ENCODE data around the gene COL4A1. TPM values are rescaled to one million over a fixed set of nuclear protein-coding genes. Genes with fewer than 3 reads are reported as not detected.

COL4A1 gene
- total RNA-seq, 1 donor from 2014 or later = 2,489 TPM

DNA sequence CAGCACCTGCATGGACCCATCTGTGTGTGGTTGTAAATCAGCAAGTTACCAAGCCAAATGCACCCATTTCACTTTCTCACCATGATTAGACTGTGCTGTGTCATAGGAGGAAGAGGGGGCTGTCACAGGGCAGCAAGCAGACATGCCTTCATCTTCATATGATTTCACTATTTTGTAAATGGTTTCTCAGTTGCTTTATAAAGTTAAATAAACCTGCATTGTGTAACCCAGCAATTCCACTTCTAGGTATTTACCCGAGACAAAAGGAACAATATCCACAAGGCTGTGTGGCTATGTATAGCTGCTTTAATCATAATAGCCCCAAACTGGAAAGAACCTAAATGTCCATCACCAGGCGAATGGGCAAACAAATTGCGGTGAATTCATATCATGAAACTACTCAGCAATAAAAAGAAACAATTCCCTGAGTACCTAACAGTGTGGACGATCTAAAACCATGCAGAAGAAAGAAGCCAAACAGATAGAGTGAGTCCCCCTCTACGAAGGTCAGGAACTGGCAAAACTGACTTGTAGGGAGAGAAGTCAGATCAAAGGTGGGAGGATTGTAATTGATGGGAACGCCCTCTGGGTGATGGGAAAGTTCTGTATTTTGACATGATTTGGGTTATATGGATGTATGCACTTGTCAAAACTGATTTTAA lies 185.4 kb downstream of the COL4A1 start:
- Histone ChIP-seq H3K79me2 (ENCODE audit: insufficient read depth, low read length) (no peaks in the 10 kb centered on the region), H3K36me3 (ENCODE audit: insufficient read depth, low read length) (no peaks in the 10 kb centered on the region), H3K4me3 (ENCODE audit: insufficient read depth, low read depth, low read length) (no peak overlapping the region), H3K9ac (ENCODE audit: low read length) (no peak overlapping the region), H3K27ac (ENCODE audit: low read depth, low read length) (no peak overlapping the region), H3K9me3 (ENCODE audit: insufficient read depth, low read depth, low read length) (no peaks in the 10 kb centered on the region), H3K4me2 (ENCODE audit: low read length) (no peak overlapping the region), H3K27me3 (ENCODE audit: insufficient read depth, low read length) (no peaks in the 10 kb centered on the region), H3K4me1 (ENCODE audit: insufficient read depth, low read length) (peaks cover 43% of the 10 kb centered on the region), H4K20me1 (ENCODE audit: insufficient read depth, low read length) (no peaks in the 10 kb centered on the region), H2AFZ (ENCODE audit: low read depth, low read length) (no peak overlapping the region)
- Mint-ChIP-seq H3K27ac (ENCODE audit: unreplicated experiment) (no peak overlapping the region), H3K9me3 (ENCODE audit: unreplicated experiment) (no peaks in the 10 kb centered on the region), H3K4me1 (ENCODE audit: low read depth, unreplicated experiment) (peaks cover 26% of the 10 kb centered on the region), H3K4me3 (ENCODE audit: unreplicated experiment) (no peak overlapping the region), H3K27me3 (ENCODE audit: low read depth, unreplicated experiment) (no peaks in the 10 kb centered on the region), H3K36me3 (ENCODE audit: low read depth, unreplicated experiment) (no peaks in the 10 kb centered on the region)
- DNase-seq (ENCODE audit: low read depth) (no peak), FAIRE-seq (peak; percentile 54)
- no peak for TF ChIP-seq EZH2 (IDR thresholded peaks at IDR 0.05; ENCODE audit: insufficient read depth, low read length)
- TF ChIP-seq, protein P1, sequence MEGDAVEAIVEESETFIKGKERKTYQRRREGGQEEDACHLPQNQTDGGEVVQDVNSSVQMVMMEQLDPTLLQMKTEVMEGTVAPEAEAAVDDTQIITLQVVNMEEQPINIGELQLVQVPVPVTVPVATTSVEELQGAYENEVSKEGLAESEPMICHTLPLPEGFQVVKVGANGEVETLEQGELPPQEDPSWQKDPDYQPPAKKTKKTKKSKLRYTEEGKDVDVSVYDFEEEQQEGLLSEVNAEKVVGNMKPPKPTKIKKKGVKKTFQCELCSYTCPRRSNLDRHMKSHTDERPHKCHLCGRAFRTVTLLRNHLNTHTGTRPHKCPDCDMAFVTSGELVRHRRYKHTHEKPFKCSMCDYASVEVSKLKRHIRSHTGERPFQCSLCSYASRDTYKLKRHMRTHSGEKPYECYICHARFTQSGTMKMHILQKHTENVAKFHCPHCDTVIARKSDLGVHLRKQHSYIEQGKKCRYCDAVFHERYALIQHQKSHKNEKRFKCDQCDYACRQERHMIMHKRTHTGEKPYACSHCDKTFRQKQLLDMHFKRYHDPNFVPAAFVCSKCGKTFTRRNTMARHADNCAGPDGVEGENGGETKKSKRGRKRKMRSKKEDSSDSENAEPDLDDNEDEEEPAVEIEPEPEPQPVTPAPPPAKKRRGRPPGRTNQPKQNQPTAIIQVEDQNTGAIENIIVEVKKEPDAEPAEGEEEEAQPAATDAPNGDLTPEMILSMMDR (IDR thresholded peaks at IDR 0.05; ENCODE audit: insufficient read depth, low read depth, low read length) = no peak

DNA sequence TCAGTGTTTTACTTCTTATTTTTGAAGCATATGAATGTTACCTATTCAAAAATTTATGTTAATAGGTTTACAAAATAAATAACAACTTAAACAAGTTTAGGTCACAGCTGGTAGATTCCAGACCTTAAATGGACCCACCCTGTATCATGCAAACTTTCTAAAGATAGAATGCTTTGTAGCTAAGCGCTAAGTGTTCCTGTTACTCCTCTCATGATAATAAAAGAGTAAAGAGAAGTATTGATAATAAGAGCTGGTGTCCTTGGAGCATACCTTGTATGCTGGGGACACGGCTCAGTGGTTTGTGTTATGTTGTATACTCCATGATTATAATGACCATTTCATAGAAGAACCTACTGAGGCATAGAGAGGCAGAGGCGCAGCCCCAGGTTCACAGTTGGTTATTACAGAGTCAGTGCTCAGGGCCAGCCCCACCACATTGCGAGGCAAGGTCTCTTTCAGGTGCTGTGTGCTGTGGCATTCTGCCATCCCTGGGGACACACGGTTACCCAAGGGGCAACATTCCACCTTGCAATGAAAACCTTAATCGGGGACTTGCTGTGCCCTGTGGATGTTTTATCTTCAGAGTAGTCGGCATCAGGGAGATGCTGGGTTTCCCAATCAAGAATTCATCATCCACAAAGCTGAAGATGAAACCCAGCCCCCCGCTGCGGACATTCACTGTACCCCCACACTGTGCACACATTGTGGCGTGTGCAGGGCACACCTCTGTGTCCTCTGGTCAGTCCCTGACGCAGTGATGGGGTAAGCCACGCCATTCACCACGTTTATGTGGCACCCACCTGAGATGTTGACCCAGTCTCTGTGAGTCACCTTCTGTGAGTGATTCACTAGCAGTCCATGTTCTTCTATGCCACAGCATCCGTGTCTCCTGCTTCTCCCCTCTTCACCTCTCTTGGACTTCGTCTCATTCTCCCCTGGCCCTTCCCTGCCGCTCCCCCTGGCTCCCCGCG lies 186.7 kb downstream of the COL4A1 start:
- no peak overlapping the region for H3K9ac ChIP-seq (ENCODE audit: low read length)
- H3K36me3 Mint-ChIP-seq (ENCODE audit: low read depth, unreplicated experiment) = no peaks in the 10 kb centered on the region
- H3K4me1 Mint-ChIP-seq (ENCODE audit: low read depth, unreplicated experiment) = peaks cover 17% of the 10 kb centered on the region
- no peaks in the 10 kb centered on the region for H3K27me3 ChIP-seq (ENCODE audit: insufficient read depth, low read length)
- H3K27ac Mint-ChIP-seq (ENCODE audit: unreplicated experiment) = no peak overlapping the region
- no peak overlapping the region for H3K27ac ChIP-seq (ENCODE audit: low read depth, low read length)
- no peaks in the 10 kb centered on the region for H3K9me3 Mint-ChIP-seq (ENCODE audit: unreplicated experiment)
- H3K4me3 Mint-ChIP-seq (ENCODE audit: unreplicated experiment) = no peak overlapping the region
- peak; percentile 63 for DNase-seq (ENCODE audit: low read depth)
- peak overlapping the region; percentile 29 for H3K4me2 ChIP-seq (ENCODE audit: low read length)
- no peaks in the 10 kb centered on the region for H3K79me2 ChIP-seq (ENCODE audit: insufficient read depth, low read length)
- no peaks in the 10 kb centered on the region for H4K20me1 ChIP-seq (ENCODE audit: insufficient read depth, low read length)
- H3K4me1 ChIP-seq (ENCODE audit: insufficient read depth, low read length) = peaks cover 29% of the 10 kb centered on the region
- H3K9me3 ChIP-seq (ENCODE audit: insufficient read depth, low read depth, low read length) = no peaks in the 10 kb centered on the region
- H3K27me3 Mint-ChIP-seq (ENCODE audit: low read depth, unreplicated experiment) = peaks cover 2% of the 10 kb centered on the region
- H3K36me3 ChIP-seq (ENCODE audit: insufficient read depth, low read length) = no peaks in the 10 kb centered on the region
- TF ChIP-seq, protein P1 (IDR thresholded peaks at IDR 0.05; ENCODE audit: insufficient read depth, low read depth, low read length) = no peak
- no peak for TF ChIP-seq EZH2 (IDR thresholded peaks at IDR 0.05; ENCODE audit: insufficient read depth, low read length)
- no peak overlapping the region for H2AFZ ChIP-seq (ENCODE audit: low read depth, low read length)
- no peak overlapping the region for H3K4me3 ChIP-seq (ENCODE audit: insufficient read depth, low read depth, low read length)
- no peak for FAIRE-seq
